Measurements from ENCODE around the gene BNC2. TPM values are rescaled to one million over a fixed set of nuclear protein-coding genes. Genes with fewer than 3 reads are reported as not detected.
A peak's percentile ranks its signal among the peaks of the same experiment; 100 is the strongest.

The BNC2 gene
- total RNA-seq, 1 experiment from 2014 or later: 43.6 TPM

GRCh38 chr9:16575142-16575985 lies 295.1 kb downstream of the BNC2 start:
- Histone ChIP-seq H3K27ac (ENCODE audit: insufficient read length, low read depth, low read length) (no peak overlapping the region), H3K27me3 (ENCODE audit: insufficient read depth, low read length) (no peaks in the 10 kb centered on the region), H4K5ac (ENCODE audit: insufficient read length, low read depth, low read length) (no peak overlapping the region), H3K4me2 (ENCODE audit: insufficient read depth, insufficient read length, low read length) (no peak overlapping the region), H3K23ac (ENCODE audit: insufficient read length, low read depth, low read length) (no peak overlapping the region), H2BK20ac (ENCODE audit: low read depth, low read length, poor library complexity, severe bottlenecking) (no peak overlapping the region), H2BK15ac (ENCODE audit: low read depth, low read length) (no peak overlapping the region), H3K56ac (ENCODE audit: insufficient read length, low read depth, low read length) (no peak overlapping the region), H3K9me3 (ENCODE audit: control insufficient read depth, low read depth, low read length) (no peaks in the 10 kb centered on the region), H2AK5ac (ENCODE audit: insufficient read length, low read length) (no peak overlapping the region), H3K23me2 (ENCODE audit: insufficient read length, low read depth, low read length, poor library complexity, severe bottlenecking) (no peaks in the 10 kb centered on the region), H3K79me2 (ENCODE audit: insufficient read depth, low read length) (0 out of 2 replicates have a peak, but pooled peaks cover 2% of the 10 kb centered on the region), H2BK120ac (ENCODE audit: low read depth, low read length, poor library complexity, severe bottlenecking) (no peak overlapping the region), H4K8ac (replicated peaks; ENCODE audit: insufficient read length, low read depth, low read length) (no peak overlapping the region), H3T11ph (ENCODE audit: low read length) (no peak overlapping the region), H2BK5ac (ENCODE audit: insufficient read length, low read length) (no peak overlapping the region), H4K91ac (ENCODE audit: insufficient read length, low read depth, low read length) (no peak overlapping the region), H3K4me1 (ENCODE audit: insufficient read depth, low read length) (peaks cover 6% of the 10 kb centered on the region), H3K14ac (ENCODE audit: insufficient read depth, low read length) (no peak overlapping the region), H3K4ac (ENCODE audit: low read depth, low read length) (no peak overlapping the region), H2AFZ (ENCODE audit: low read length) (no peak overlapping the region), H4K20me1 (ENCODE audit: control insufficient read depth, insufficient read depth, insufficient read length) (no peaks in the 10 kb centered on the region), H3K18ac (ENCODE audit: insufficient read length, low read depth, low read length) (no peak overlapping the region), H3K9ac (ENCODE audit: extremely low read depth, insufficient read length, low read length) (no peak overlapping the region), H3K79me1 (ENCODE audit: insufficient read depth, low read depth, low read length, poor library complexity, severe bottlenecking) (no peaks in the 10 kb centered on the region), H2BK12ac (ENCODE audit: insufficient read length, low read depth, low read length) (no peak overlapping the region)
- peaks cover 42 to 57% of the 10 kb centered on the region in 2 experiments for H3K4me1 Mint-ChIP-seq
- no peak for DNase-seq
- no peaks in the 10 kb centered on the region for H3K9me3 Mint-ChIP-seq
- H3K4me3 Mint-ChIP-seq: no peak overlapping the region
- peak overlapping the region in 2 of 3 experiments; percentile 5 to 87; a peak in 3 of 7 replicates for H3K27ac Mint-ChIP-seq
- TF ChIP-seq, protein P1, sequence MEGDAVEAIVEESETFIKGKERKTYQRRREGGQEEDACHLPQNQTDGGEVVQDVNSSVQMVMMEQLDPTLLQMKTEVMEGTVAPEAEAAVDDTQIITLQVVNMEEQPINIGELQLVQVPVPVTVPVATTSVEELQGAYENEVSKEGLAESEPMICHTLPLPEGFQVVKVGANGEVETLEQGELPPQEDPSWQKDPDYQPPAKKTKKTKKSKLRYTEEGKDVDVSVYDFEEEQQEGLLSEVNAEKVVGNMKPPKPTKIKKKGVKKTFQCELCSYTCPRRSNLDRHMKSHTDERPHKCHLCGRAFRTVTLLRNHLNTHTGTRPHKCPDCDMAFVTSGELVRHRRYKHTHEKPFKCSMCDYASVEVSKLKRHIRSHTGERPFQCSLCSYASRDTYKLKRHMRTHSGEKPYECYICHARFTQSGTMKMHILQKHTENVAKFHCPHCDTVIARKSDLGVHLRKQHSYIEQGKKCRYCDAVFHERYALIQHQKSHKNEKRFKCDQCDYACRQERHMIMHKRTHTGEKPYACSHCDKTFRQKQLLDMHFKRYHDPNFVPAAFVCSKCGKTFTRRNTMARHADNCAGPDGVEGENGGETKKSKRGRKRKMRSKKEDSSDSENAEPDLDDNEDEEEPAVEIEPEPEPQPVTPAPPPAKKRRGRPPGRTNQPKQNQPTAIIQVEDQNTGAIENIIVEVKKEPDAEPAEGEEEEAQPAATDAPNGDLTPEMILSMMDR (conservative IDR thresholded peaks at IDR 0.05): peak; percentile 36; the same call in 1 of the 3 replicates
- no peaks in the 10 kb centered on the region for H3K36me3 Mint-ChIP-seq (ENCODE audit: insufficient read depth in 1 of 3, low read depth in 3 of 3)
- H3K27me3 Mint-ChIP-seq (ENCODE audit: low read depth): no peaks in the 10 kb centered on the region
- WGBS (ENCODE audit: extremely low coverage, insufficient read length, low lambda C conversion rate): no CpG with 5 or more reads among the region's 11 CpGs

All from H9 (cell line).